Hematopoietic multipotent progenitor cell treated with erythropoietin and hydrocortisone succinate and interleukin-3 and kit ligand, for 15 days (in vitro differentiated cells): ENCODE results near the gene SELENOP.
"Not testable (repeated sequence)": the region's sequence is repeated elsewhere in the genome, so short reads cannot be mapped to it uniquely, and the experiment has no call there.

Experiments used
- DNase-seq: peaks from one replicate; pipeline ENCODE4 v3.0.0-alpha.2; 2015; ENCODE audit warnings: low spot score

The SELENOP gene

GRCh38 chr5:42826757-42827515 is 15.2 kb upstream of the SELENOP start:
- DNase-seq = no peak

- no peak for DNase-seq
These were observed 13.9 kb upstream of the SELENOP start for GRCh38 chr5:42825422-42826148.

GRCh38 chr5:42824347-42824976 is 12.8 kb upstream of the SELENOP start:
- no peak for DNase-seq

- no peak for DNase-seq
These were observed 10.9 kb upstream of the SELENOP start for GRCh38 chr5:42822548-42822947.

- no peak for DNase-seq
These were observed 8.1 kb upstream of the SELENOP start for GRCh38 chr5:42819745-42820144.

GRCh38 chr5:42816546-42816945 is 4.9 kb upstream of the SELENOP start:
- DNase-seq = not testable (repeated sequence)

- DNase-seq = no peak
These were observed 1.8 kb upstream of the SELENOP start for GRCh38 chr5:42813533-42813932.

GRCh38 chr5:42812620-42813019 is 928 bp upstream of the SELENOP start:
- no peak for DNase-seq

GRCh38 chr5:42810834-42811590 is 680 bp downstream of the SELENOP start:
- no peak for DNase-seq

- DNase-seq = no peak
These were observed 2.6 kb downstream of the SELENOP start for GRCh38 chr5:42808888-42809611.

- no peak for DNase-seq
These were observed 3.8 kb downstream of the SELENOP start for GRCh38 chr5:42807722-42808447.

GRCh38 chr5:42806701-42807262 is 4.9 kb downstream of the SELENOP start:
- DNase-seq = no peak

- DNase-seq = no peak
These were observed 5.5 kb downstream of the SELENOP start for GRCh38 chr5:42806004-42806700.

- no peak for DNase-seq
These were observed 6.9 kb downstream of the SELENOP start for GRCh38 chr5:42804717-42805339.

GRCh38 chr5:42801516-42802166 is 10.1 kb downstream of the SELENOP start:
- no peak for DNase-seq

GRCh38 chr5:42800748-42801330 is 10.9 kb downstream of the SELENOP start:
- no peak for DNase-seq

- DNase-seq = no peak
These were observed 12.0 kb downstream of the SELENOP start for GRCh38 chr5:42799668-42800114.

- no peak for DNase-seq
These were observed 12.5 kb downstream of the SELENOP start for GRCh38 chr5:42799241-42799608.
